Germinal center (tissue), 1 donor: ENCODE data around the gene SHMT2.

Experiments used
- DNase-seq: peaks from one replicate; pipeline ENCODE4 v3.0.0; 2012; ENCODE audit warnings: mixed read lengths, low spot score

SHMT2 gene

DNA sequence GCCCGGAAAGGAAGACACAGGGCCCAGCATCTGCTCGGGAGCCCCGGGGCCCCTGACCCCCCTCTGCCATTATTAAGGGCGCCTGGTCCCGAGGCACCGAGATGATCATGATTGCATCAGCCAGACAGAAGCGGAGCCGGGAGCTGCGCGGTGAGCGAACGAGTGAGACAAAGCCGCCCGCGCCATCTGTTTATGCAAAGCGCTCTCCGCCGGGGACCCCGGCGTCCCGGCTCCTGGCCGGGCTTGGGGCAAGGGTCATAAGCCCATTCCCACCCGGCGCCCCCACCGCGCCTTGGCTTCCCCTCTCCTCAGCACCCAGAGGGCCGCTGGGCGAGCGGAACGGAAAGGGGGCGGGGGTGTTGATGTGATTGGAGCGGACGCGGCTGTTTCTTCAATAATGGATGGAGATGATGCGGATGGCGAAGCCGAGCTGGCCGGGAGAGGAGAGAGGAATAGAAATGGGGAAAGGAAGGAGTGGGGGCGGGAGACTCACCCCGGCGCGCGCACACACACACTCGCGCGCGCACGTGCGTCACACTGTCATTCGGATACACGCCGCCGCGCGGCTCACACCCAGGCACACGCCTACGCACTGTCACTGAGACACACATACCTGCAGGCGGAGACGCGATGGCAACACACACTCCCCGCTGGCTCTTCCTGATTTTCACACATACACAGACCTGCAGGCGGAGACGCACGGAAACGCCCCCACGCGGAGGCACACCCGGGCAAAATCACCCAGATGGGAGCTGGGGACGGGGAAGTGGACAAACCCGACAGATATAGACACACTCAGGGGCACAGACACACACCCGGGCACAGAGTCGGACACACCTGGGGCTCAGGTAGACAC lies 10.8 kb downstream of the SHMT2 start:
- peak; percentile 74 for DNase-seq

DNA sequence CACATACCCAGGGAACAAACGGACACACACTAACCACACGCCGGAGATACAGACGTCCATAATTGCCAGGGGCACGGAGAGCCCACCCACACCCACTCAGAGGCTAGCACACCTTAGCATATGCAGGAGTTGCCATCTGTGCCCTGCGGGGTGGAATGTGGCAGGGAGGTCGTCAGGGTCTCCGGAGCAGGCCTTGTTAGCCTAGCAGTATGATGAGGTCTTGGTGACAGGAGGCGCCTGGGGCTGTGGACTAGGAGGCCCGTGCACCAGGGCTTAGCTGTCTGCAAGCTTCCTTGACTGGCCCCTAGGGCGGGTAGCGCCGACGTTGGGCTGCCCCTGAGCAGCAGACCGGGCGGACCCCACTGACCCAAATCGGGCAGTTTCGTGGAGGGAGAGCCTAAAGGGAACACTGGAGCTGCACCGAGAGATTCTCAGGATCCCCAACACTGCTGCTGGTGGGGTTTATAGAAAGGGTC lies 11.5 kb downstream of the SHMT2 start:
- DNase-seq, result no peak

DNA sequence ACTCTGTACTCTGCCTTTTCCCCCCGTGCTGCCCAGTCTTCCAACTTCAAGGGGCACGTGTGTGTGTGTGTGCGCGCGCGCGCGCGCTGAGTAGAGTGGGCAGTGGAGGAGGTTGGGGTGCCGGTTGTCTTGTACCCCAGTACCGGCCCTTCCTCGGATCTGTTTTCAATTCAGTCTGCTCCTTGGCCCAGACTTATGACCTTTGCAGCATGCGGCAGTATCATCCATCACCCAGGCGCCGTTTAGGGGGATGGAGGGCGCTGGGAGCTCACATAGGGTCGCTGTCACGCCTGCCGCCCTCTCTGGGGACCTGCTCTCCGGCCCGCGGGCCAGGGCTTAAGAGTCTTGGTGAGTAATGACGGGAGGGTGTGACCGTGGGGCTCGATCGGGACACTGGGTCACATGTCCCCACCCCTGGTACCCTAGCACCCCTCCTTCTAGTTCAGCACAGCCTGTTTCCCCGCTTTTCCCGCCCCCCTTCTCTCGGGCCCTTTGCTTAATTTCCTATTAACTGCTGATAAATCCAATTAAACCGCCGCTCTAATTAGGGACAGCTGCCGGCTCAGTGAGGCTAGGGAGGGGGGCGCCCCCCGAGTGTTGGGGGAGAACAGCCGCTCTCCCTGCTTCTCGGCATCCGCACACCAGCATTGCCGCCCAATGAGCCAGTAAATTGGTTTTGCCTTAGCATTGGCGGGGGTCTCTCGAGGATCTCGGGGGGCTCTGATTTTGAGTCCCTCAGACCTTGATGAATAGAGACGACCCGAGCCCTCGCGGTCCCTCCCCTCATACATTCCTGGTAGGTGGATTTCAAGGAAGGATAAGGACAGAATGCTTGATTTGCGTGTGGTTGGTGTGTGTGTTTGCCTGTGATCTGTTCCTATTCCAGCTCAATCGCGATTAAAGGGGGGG lies 12.1 kb downstream of the SHMT2 start:
- no peak for DNase-seq

DNA sequence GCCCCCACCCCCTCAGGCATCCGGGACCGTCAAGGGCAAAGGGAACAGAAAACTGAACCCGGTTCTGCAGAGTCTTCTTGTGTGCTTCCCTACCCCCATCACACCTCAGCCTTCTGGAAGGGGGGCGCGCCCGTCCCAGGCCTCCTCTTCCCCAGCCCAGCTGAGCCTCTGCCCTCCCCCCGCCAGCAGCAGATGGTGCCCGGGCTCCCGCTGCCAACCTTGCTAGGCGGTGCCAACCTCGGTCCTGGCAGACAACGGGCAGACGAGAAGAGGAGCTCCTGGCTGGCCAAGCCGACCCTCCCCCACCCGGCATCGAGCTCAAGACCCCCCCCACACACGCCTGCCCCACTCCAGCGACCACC lies 12.8 kb downstream of the SHMT2 start:
- DNase-seq, result no peak

DNA sequence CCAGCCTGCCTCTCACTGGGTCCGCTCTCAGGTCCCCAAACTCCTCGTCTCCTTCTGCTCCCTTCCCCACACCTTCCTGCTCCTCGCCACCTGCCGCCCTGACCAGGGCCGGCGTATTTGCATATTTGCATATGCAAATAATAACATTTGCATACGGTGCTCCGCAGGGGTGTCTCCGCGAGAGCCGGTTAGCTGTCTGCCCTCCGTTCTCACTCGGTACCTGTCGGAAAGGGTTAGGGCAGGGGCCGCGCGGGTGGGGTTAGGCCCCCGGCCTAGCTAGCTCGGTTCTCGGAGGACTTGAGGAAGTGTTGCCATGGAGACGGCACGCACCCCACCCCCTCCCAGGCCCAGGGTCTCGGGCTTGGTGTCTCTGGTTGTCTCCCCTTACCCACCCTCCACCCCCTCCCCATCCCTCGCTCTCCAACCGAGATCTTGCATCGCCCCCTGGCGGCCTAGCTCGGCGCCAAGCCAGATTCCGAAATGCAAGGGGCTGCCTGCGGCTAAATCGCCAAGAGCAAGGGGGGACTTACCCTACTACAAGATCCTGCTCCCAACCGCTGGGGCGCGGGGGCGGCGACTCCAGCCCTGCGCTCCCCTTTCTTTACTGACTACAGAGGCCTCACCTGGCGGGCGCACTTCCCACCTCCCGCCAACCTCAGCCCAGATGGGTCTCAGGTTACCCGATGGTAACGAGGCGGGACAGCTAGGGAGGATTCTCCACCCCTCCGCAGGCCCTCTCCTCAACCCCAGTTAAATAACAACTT lies 13.4 kb downstream of the SHMT2 start:
- DNase-seq, result peak; percentile 91

DNA sequence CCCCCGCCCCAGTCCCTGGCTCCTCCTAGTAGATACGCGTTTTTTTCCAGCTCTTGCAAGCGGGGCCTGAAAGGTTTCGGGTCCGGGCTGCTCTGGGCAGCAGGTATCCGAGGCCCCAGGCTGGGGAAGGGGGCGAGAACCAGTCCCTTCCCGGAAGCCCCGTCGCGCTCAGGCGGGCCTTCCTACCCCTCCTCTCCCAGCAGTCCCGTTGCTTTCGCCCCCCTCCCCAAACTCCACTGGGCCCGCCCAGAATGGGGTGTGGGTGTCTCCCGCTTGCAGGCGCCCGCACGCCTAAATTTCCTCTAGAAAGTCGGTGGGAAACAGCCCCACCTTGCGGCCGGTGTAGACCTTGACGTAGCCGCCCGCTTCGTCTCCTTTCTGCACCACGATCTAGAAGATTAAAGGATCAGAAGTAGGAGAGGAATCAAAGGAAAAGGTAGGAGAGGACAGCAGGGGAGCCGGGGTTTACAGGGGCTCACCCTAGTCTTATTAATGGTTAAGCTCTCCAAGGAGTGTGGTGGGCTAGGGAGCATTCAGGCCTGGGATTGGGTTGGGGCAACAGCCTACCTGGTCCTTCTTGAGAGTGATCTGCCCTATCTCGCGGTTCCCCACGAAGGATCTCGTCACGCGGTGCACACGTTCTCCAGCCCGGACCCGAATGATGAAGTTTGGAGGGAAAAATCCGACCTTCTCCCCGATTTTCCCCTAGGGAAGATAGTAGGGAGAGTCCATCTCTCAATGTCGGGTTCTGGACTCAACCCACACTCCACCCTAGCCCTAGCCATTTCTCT lies 14.2 kb downstream of the SHMT2 start:
- peak; percentile 83 for DNase-seq

DNA sequence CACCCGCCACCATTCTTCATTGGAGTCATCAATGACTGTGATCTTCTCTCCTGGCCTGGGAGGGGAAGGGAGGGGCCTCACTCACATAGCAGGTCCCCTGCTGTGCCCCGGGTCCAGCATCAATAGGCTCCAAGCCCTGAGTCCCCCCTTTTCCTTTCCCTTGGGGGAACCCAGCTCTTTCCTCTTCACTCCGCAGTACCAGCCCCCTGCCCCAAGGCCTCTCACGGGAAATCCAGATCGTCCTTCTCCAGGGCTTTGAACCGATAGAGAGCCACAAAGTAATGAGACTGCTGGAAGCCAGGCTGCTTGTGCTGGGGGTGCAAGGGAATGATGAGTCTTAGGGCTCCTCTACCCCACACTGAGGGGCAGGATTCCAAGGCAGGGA lies 14.8 kb downstream of the SHMT2 start:
- DNase-seq, result no peak

DNA sequence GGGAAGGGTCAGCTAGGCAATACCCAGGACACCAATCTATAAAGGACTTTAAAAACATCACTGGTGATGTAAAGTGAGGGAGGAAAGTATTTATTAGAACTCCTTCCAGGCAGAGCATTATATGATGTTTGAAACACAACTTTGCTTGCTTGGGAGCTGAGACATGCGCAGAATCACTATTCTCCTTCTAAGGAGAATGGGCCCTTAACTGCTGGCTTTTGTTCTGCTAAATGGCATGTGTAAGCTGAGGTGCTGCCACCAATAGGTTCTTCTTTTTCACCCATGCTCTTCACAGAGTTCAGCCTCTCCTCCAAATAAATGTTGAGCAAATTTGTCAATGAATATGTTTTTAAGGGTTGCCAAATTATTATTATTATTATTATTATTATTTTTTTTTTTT lies 17.5 kb downstream of the SHMT2 start:
- DNase-seq, result no peak

DNA sequence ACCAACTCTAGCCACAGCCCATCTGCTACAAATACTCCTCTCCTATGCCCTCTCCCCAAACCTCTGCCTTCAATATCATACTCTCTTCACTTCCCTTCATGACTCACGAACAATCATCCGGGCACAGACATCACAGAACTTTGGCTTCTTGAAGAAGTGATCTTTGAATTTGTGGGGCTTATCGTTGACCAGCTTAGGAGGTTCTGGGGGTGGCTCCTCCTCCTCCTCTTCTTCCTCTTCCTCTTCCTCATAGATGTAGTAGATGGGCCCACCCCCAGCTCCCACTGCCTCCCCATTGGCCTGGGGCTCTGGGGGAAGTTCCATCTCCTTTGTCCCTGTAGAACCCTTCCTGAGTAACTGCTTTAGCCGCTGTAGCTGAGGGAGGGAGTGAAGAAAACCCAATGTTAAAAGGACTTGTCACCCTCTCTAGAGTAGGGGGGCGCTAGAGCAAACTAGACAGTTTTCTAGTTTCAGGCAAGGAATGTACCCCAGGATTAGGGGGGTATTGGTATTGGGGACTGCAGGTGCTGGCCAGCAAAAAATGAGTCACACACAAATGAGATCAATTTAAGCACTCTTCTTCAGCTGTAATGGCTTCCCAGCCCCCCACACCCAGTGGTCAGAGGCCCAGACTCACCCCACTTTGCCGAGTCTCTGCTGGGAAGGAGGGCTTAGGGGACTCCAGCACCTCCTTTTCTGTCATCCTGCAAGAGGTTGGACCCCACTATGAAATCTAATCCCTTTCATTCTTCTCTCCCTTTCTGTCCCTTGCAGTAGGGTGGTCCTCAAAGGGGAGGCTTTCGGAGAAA lies 19.6 kb downstream of the SHMT2 start:
- DNase-seq, result no peak

DNA sequence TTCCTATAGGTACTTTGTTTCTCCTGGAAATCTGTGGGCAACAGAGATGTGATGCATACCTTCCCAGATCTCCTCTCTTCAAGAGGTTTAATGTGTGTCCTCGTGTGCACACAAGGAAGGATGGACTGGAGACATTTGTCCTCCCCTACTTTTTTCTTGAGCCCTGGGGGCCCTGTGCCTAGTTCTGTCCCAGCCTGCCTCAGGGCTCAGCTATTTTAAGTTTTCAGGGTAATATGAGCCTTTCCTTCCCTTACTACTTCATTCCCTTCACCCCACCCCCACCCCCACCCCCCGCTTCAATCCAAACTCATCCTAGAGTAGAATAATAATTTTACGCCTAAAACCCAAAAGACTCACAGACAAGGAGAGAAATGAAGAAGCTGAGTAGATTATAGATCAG lies 21.0 kb downstream of the SHMT2 start:
- no peak for DNase-seq

DNA sequence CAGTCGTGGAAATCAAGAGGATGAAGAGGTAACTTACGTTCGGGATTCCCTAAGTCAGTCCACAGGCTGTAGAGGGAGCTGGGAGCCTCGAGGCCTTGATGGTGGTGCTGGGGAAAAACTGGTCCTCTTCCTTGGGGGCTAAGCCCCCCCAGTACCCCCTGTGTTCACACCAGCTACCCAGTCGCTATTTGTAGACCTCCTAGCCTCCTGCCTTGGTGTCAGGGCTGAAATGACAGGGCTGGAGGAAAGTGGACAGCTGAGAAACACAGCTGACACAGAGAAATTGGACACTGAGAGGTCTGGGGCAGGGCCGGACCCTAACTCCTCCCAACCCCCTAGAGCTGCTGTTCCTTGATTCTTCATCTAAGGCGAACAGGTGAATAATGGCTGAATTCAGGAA lies 21.4 kb downstream of the SHMT2 start, which contains the start of gene STAC3:
Gene STAC3, minus strand, starts transcription at position 232 of the 400 bp plus-strand sequence. CDS start 1,551 bp downstream, outside the sequence.
- no peak for DNase-seq

DNA sequence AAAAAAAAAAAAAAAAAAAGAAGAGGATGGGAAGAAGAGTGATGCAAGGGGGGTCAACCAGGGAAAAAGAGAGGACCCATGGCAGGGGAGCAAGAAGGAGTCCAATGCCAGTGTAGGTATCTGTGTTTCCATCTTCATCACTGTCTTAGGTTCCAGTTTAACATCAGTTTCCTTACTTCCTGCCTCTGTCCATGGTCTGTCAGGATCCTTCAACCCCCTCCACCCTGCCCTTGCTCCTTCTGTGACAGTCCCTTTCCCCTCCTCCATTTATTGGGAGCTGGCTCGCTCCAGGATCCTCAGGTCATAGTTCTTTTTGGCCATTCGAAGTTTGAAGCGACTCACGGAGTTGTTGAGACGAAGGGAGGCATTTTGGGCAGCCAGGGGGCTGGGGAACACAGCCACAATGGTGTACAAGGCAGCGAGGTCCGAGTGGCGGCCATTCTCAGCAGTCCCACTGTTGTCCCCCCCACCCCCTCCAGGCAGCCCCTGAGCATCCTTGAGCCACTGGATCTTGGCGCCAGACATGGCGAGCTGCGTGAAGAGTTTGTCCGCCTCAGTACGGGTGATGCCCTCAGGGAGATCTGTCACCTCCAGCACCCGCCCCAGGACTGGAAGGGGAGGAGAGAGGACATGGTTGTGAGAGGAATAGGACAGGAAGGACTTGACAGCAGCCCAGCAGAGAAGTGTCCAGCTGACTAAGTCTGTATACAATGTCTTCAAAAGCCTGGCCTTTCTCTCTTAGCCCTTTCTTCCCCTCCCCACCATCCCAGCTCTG lies 25.2 kb downstream of the SHMT2 start:
- no peak for DNase-seq

DNA sequence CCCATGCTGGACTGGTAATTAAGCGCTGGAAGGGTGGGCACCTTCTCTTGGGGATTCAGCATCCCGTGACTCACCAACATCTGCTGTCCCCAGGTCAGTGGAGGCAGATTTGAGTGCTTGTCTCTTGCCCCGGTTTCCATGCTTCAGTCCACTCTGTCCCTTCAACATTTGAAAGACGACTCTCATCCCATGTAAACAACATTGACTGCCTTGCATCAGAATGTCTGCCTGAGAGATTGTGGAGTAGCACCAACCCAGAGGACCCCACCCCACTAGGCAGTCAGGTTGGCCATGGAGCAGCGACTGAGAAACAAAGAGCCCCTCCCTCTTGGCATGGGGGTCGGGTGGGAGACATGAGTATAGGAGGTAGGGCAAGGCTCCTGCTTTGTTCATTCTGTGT lies 26.4 kb downstream of the SHMT2 start:
- no peak for DNase-seq

DNA sequence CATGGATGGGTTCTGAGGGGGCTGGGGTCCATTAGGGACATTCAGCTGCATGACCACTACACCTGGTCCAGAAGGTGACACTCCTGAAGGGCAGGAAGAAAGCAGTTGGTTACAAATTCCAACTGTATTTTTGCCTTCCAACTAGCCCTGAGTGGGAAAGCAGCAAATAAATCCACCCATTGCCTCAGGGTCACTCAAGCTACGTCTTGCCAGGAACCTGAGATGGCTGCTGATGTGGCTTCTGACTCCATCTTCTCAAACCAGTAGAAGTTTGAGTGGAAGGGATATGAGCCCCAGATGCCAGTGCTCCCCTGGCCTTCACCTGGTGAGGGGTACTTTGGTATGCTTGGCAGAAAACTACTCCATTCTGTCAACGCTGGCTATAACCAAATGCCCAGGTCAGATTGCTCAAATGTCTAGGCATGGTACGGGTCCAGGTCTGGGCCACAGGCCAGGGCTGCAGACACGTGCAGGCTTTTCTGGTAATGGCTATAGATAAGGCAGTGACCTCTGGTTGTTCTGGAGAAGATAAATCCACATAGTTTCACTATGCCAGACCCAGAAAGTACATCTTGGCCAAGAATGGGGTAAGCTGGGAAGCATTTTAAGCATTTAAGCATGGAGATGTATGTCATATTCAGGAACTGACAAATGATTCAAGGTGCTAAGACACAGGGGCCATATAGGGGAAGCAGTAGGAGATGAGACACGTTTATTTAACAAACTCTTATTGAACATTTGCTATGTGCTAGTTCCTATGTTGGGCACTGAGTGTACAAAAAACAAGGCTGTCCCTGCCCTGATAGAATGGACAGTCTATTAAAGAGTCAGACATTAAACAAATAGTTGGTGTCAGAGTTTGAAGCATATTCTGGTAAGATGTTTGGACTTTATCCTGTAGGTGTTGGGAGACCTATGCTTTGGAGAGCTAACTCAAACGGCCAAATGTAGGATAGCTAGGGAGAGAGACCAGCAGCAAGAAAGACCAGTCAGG lies 29.8 kb downstream of the SHMT2 start:
- DNase-seq, result no peak

DNA sequence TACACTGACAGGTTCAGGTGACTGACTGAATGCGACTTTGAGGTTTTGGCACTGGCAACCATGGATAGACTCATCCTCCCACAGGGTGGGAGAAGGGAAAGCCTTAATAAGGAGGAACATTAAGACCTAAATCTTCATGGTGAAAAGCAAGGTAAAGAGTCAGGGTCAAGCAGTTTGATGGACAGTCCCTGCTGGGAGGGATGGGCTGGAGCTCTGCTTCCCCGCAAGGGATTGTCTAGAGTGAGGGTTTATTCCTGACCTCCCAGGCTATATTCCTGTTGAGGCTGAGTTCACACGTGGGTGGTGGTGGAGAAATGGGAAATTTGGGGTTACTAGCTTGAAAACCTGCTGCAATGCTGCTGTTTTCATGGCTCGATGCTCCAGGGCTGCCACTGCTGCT lies 30.9 kb downstream of the SHMT2 start:
- DNase-seq, result no peak

DNA sequence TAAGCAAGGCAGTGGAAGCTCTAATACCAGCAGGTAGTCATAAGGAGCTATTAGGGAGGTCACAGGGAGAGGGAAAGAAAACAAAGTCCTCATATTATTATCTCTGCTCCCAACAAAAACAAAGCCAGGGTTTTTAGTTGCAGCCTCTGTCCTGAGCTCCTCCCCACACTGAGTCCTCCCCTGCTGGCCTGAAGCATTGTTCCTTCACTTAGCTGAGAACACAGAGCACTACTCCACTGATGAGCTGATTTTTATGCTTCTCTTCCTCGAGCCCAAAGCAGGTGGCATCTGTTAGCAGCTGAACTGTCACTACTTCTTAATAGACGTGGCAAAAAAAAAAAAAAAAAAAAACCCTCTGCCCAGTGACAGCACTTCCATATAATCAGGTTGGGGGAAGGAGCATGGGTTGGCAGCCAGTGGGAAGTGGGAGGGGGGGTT lies 31.9 kb downstream of the SHMT2 start:
- no peak for DNase-seq

DNA sequence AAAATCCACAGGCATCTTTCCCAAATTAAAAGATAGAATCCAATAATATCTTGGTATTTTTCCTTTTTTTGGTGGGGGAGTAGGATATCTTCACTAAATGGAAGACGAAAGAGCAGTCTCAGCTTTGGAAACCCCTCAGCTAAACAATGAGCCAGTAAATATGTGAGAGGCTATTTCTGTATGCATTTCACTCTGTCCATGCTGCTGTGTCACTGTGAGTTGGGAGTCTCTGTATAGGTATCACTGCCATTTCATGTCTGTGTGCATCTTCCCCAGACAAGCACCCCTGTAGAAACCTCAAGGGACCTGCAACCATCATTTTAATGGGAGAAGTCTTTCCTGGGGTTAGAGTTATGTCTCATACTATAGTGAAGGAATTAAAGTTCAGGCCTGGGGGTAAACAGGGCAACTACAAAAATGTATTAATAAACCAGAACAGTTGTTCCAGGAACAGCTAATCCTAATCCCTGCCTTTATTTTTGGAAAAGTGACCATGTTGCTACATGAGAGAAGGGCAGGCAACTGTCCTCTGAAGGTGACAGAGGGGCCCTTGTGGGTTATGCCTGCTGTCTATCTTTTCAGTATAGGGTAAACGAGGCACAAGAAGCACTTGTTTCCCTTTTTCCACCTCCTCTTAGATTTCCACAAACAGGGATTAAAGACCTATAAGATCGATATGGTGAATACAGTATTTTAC lies 32.8 kb downstream of the SHMT2 start:
- DNase-seq, result no peak

DNA sequence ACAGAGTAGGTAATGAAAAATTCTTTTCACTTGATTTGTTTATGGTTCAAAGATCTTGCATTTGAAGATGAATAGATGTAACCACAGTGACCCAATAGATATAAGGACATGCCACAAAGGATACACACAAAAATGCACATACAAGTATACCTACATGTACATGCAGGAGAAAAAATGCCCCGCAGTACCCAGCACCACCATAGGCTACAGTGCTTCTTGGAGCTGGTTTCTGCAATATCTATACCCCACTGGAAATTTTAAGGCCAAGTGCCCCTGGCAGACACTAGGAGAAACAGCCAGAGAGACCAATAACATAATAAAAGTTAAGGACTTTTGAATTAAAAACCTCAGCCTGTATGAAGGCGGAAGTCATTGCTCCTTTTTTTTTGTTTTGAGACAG lies 33.6 kb downstream of the SHMT2 start:
- no peak for DNase-seq
